GM21723 (cell line): ENCODE results near the gene TRIM45.
"Not testable (repeated sequence)": the region's sequence is repeated elsewhere in the genome, so short reads cannot be mapped to it uniquely, and the experiment has no call there.

Source experiments
- ATAC-seq: cut with Tn5 transposase; IDR thresholded peaks from one replicate; pipeline ENCODE4 v1.9.1; 2021; ENCODE audit warnings: mild to moderate bottlenecking, moderate library complexity; ENCODE audit not compliant: unreplicated experiment

Gene TRIM45

DNA sequence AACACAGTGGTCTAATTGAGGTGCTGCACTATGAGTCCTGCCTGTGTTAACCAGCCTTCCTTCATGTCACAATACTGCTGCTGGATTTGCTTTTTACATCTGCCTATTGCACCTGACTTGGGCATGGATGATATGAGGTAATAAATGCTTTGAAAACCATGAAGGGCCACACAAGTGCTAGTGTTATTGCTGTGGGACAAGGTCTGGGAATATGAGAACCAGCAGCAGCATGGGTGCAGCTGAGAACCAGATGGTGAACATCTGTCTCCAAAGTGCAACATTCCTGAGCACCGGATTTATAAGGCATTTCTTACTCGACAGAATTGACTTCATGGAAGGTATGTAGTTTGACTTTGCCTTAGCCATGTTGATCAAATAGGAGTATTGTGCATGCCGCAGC, 16.6 kb downstream of the TRIM45 start:
- no peak for ATAC-seq

DNA sequence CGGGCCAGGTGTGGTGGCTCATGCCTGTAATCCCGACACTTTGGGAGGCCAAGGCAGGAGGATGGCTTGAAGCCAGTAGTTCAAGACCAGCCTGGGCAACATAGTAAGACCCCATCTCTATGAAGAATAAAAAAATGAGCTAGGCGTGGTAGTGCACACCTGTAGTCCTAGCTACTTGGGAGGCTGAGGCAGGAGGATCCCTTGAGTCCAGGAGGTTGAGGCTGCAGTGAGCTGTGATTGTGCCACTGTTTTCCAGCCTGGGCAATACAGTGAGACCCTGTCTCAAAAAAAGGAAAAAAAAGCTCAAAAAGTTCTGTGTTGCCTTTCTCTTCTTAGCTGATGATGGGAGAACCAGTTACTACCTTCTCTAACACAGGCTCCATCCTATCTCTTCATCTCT, 19.7 kb downstream of the TRIM45 start:
- ATAC-seq = not testable (repeated sequence)

- no peak for ATAC-seq
Observed at GRCh38 chr1:117101334-117101733, 20.2 kb downstream of the TRIM45 start.

DNA sequence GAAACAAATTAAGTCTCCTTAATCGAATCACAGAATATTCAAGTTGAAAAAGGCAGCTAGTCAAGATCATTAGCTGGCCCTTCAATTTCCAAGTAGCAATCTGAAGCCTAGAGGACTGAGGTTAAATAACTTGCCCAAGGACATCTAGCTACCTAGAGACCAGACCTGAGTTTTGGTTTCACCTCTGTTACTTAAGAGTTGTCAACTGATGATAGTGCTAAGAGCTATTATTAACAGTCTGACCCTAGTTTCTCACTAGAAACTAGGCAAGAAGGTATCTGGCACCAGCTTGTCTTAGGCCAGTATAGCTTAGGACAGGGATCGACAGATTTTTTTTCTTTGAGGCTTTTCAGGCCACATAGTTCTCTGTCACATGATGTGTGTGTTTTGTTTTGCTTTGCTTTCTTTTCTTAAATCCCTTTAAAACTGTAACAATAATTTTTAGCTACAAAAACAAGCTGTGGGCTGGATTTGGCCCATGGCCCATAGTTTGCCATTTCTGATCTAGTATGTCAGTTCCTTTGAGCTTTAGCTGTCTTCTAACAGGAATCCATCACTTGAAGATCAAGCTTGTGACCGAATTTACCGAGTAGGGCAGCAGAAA, 23.2 kb downstream of the TRIM45 start:
- no peak for ATAC-seq

DNA sequence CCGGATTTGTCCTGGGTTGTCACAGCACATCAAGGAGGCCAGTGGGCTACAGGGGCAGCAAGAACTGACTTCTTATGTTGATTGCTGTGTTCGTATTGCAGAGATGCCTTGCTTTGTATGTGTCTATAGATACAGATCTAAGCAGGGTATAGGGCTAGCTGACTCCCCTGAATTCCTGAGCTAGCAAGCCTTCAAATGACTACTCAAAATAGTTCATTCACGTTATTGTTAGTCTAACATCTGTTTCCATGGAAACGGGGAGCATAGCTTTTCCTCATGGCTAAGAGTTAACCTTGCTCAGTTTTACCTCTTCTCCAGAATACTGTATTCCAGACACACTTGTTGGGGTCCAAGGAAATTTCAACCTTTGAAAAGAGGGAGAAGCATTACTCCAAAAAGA, 24.1 kb downstream of the TRIM45 start:
- no peak for ATAC-seq

GRCh38 chr1:117096951-117097408, 24.6 kb downstream of the TRIM45 start:
- ATAC-seq = no peak

DNA sequence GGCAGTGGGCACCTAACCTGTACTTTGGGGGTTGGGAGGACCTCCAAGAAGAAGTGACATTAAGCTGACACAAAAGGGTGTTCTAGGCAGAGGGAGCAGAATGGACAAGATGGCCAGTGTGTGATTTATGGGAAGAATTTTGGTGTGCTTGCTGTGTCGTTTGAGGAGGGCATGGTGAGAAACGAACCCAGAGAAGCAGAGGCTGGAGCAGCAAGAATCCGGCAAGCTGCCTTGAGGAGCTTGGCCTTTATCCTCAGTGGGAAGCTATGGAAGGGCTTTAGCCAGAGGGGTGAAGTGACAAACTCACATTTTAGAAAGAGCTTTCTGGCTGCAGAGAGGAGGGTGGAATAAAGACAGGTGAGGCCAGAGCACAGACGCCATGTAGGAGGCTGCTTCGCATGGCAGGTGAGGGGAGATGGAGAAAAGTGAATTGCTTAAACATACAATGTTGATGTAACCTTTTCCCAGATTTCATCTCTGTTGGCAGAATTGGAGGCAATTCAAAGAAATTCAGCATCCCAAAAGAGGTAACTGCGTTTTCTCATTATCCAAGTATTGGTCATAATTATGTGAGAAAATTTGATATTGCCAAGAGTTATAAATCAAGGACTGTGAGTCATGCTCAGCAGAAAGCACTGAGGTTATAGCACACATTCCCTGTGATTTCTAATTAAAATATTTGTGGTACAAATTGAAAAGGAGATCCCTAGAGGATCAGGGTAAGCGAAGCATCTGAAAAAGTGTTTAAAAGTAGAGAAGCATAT, 26.5 kb downstream of the TRIM45 start:
- no peak for ATAC-seq

GRCh38 chr1:117093870-117094621, 27.5 kb downstream of the TRIM45 start:
- peak; percentile 73 for ATAC-seq

DNA sequence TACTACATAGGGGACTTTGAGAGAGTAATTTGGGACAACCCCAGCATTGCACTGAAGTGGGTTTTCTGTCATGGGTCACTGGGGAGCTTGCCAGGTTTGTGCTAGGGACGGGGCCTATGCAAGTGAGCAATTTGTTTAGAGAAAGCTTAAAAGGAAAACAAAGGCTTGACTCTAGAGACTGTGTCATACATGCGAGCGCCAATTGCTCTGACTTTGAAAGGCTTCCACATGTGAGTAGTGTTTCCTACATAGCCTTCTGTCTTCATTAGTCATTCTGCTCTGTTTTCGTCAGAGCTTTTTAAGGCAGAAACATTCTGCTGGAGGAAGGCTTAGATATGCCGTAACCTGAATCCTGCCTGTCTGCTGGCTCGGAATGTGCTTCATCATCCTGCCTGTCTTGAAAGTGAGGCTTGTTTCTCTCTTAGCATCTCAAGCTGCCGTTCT, 28.4 kb downstream of the TRIM45 start:
- no peak for ATAC-seq

GRCh38 chr1:117092594-117092993, 29.0 kb downstream of the TRIM45 start:
- ATAC-seq = no peak

- no peak for ATAC-seq
Observed at GRCh38 chr1:117089996-117090395, 31.6 kb downstream of the TRIM45 start.

GRCh38 chr1:117087686-117088085, 33.9 kb downstream of the TRIM45 start:
- ATAC-seq = no peak

DNA sequence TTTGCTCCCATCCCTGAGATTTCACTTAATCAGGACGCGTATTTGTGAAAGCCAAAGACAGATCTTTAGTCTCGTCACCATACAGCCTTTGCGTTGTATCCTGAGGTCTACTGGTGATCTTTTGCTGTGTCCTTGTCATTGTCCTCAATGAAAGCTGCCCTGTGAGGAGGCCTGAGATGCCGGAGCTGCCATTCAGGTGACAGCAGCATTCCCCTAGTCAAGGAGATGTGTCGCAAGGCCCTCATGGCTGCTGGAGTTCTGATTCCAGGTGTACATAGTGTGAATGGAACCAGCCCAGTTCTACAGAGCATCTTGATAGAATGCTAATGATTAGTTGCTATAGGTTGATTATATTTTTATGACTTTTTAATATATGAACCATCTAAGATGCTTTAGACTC, 37.3 kb downstream of the TRIM45 start:
- no peak for ATAC-seq

DNA sequence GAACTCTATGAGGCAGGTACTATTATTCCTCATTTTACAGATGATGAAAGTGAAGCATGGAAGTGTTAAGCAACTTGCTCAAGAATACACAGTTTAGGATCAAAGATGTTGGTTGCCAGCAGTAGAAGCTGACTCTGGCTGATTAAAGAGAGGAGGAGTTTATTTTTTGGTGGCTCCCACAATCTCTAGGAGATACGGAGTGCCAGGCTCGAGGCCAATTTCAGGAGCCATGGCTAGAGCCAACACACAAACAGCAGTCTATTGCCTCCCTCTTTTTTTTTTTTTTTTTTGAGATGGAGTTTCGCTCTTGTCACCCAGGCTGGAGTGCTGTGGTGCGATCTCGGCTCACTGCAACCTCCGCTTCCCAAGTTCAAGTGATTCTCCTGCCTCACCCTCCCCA, 41.8 kb downstream of the TRIM45 start:
- ATAC-seq = no peak

DNA sequence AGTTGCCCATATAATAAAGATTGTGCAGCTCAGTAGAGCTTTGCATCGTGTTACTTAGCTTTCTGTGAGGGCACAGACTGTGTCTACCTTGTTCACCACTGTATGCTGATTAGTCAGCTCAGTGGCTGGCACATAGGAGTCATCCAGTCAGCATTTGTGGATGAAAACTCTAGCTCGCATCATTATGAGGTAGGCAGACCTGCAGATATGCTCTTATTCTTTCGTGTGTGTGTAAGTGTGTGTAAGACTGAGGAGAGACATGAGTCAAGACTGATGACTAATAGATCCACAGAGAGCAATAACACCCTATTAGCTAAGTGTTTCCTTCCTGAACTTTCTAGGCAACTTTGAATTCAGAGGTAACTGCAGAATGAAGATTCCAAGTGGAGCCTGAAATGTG, 44.3 kb downstream of the TRIM45 start:
- no peak for ATAC-seq

GRCh38 chr1:117076648-117077047, 44.9 kb downstream of the TRIM45 start:
- ATAC-seq = no peak

DNA sequence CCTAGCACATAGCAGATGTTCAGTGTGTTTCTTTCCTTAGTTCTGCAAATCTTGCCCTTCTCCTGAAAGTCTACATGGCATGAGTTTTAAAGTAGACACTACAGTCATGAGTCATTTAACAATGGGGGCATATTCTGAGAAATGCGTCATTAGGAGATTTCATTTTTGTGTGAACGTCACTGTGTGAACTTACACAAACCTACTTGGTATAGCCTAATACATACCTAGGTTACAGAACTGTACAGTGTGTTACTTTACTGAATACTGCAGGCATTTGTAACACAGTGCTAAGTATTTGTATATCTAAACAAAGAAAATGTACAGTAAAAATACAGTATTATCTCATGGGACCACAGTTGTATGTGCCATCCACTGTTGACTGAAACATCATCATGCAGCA, 51.4 kb downstream of the TRIM45 start:
- no peak for ATAC-seq

DNA sequence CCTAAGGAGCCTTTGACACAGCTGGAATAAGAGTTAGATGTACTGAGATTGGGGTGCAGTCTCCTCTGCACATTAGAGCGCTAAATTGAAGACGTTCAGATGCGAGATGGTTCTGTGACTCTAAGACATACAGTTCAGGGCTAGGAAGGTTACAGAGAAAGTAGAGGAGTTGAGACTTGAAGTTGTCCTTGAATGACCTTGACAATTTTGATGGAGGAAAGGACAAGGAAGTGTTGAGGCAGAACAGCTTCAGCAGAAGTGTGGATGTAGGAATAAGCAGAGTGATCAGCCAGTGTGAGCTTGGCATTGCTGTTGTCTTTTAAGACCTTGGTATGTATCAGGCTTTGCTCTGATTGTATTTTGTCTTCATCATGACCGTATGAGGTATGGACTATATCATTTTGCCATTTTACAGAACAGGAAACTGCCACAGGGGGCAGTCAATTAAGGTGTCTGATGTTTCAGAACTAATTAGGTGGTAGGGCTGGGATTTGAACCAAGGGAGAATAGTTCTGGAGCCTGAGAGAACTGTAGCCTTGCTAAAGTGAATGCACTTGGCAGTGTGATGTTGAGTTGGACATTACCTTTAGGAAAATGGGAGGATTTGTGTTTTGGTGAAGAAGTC, 52.2 kb downstream of the TRIM45 start:
- ATAC-seq = no peak

DNA sequence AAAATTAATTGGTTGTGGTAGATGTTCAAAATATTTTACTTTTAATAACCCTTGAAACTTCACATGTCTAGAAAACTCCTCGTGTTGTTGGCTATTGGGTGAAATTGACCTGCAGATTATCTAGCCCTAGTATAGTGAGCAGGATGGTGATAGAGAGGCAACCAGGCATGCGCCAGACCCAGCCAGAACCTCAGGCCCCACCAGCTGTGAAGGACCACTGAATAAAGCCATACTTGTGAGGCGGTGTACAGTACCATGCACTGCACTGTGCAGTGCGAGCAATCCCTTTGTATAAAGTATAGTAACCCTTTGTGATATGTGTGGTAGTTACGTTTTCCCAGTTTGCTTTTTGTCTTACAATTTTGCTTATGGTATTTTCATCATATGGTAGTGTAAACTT, 53.0 kb downstream of the TRIM45 start:
- no peak for ATAC-seq

DNA sequence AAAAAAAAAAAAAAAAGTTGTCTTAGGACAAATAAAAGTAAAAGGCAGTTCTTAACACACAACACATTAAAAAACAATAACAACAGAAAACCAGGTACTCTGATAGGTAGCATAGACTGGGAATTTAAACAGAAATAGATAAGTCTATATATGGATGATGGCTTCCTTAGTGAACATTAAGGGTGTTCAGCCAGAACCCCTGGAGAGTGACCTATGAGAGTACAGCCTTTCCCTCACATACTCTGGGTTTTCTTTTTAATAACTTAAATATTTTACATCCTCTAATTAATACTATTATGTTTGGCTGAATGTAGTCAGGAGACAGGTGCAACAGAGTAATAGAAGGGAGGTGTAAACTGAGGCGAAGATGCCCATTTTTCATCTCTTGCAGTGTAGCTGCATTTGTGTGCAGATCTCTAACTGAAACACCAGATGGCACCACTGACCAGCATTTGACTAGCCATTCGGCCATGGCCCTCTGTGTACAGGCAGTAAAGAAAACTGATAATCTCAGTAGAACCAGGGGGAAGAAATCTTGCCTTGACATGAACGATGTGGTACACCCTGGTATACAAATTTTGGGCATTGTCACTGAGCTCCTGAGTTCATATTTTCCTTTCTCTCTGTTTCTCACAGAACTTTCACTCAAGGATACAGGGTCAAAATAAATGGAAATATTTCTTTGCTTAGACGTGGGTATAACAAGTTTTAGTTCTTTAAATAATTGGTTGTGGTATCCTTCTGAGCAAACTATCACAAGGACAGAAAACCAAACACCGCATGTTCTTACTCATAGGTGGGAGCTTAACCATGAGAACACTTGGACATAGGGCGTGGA, 53.8 kb downstream of the TRIM45 start:
- ATAC-seq = peak; percentile 72

DNA sequence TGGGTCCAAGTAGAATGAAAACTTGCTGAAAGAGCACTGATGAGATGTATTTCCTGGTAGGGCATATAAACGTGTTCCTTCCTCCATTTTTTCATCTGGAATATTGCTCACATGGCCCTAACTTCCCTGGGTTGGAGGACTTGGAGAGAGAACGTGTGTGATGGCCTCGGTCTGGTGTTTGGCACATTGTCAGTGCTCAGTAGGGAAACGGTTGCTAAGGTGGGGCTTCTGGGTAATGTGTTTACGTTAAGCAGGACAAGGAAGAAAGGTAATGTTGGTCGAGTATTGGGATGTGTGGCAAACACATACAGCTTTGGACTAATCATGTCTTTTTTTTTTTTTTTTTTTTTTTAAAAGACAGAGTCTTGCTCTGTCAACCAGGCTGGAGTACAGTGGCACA, 55.2 kb downstream of the TRIM45 start:
- no peak for ATAC-seq
